HG03354 (cell line): ENCODE measurements around the gene NSUN6.
"Not testable (repeated sequence)": the region's sequence is repeated elsewhere in the genome, so short reads cannot be mapped to it uniquely, and the experiment has no call there.

Source experiments
- ATAC-seq: cut with Tn5 transposase; IDR thresholded peaks from one replicate; pipeline ENCODE4 v1.9.1; 2021; ENCODE audit warnings: mild to moderate bottlenecking; ENCODE audit not compliant: unreplicated experiment, poor library complexity, severe bottlenecking

NSUN6 gene

DNA sequence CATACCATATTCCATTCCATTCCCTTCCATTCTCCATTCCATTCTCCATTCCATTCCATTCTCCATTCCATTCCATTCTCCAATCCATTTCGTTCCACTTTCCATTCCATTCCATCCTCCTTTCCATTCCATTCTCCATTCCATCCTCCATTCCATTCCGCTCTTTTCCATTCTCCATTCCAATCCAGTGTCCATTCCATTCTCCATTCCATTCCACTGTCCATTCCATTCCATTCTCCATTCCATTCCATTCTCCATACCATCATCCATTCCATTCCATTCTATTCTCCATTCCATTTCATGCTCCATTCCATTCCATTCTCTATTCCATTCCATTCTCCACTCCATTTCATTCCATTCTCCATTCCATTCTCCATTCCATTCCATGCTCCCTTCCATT is 81.0 kb downstream of the NSUN6 start:
- ATAC-seq = not testable (repeated sequence)

- ATAC-seq = no peak
Measured at GRCh38 chr10:18567343-18567856, 84.0 kb downstream of the NSUN6 start.

- ATAC-seq = no peak
Measured at GRCh38 chr10:18566177-18566576, 85.2 kb downstream of the NSUN6 start.

DNA sequence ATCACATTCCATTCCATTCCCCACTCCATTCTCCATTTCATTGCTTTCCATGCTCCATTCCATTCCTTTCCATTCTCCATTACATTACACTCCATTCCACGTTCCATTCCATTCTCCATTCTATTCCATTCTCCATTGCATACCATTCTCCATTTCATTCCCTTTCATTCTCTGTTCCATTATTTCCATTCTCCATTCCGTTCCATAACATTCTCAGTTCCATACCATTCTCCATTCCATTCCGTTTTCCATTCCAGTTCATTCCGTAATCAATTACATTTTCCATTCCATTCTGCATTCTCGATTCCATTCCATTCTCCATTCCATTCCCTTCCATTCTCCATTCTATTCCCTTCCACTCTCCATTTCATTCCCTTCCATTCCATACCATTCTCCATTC is 86.4 kb downstream of the NSUN6 start:
- no peak for ATAC-seq

DNA sequence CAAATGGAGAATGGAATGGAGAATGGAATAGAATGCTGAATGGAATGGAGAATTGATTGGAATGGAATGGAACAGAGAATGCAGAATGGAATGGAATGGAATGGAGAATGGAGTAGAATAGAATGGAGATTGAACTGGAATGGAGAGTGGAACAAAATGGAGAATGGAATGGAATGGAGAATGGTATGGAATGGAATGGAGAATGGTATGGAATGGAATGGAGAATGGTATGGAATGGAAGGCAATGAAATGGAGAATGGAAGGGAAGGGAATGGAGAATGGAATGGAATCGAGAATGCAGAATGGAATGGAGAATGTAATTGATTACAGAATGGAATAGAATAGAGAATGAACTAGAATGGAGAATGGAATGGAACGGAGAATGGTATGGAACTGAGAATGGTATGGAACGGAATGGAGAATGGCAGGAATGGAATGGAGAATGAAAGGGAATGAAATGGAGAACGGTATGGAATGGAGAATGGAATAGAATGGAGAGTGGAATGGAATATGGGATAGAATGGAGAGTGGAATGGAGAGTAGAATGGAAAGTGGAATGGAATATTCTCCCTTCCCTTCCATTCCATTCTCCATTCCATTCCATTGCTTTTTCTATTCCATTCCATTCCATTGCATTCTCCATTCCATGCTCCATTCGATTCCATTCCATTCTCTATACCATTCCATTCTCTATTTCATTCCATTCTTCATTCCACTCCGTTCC is 88.2 kb downstream of the NSUN6 start:
- ATAC-seq = no peak

DNA sequence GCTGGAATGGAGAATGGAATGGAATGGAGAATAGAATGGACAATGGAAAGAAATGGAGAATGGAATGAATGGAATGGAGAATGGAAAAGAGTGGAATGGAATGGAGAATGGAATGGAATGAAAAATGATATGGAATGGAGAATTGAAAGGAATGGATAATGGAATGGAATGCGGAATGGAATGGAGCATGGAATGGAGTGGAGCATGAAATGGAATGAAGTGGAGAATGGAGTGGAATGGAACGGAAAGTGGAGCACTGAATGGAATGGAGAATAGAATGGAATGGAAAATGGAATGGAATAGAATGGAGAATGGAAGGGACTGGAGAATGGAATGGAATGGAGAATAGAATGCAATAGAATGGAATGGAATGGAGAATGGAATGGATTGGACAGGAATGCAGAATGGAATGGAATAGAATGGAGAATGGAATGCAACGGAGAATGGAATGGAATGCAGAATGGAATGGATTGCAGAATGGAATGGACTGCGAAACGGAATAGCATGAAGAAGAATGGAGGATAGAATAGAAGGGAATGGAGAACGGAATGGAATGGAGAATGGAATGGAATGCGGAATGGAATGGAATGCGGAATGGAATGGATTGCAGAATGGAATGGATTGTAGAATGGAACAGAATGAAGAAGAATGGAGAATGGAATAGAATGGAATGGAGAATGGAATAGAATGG is 89.4 kb downstream of the NSUN6 start:
- ATAC-seq = no peak

- no peak for ATAC-seq
Measured at GRCh38 chr10:18557960-18558359, 93.4 kb downstream of the NSUN6 start.

GRCh38 chr10:18556522-18557147 is 94.8 kb downstream of the NSUN6 start:
- ATAC-seq = no peak

DNA sequence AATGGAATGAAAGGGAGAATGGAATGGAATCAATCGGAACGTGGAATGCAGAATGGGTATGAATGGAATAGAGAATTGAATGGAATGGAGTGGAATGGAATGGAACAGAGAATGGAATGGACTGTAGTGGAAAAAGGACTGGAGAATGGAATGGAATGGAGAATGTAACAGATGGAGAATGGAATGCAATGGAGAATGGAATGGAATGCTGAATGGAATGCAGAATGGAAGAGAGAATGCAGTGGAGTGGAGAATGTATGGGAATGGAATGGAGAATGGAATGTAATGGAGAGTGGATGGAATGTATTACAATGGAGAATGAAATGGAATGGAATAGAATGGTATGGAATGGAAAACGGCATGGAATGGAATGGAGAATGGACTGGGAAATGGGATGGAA is 96.9 kb downstream of the NSUN6 start:
- ATAC-seq = no peak

DNA sequence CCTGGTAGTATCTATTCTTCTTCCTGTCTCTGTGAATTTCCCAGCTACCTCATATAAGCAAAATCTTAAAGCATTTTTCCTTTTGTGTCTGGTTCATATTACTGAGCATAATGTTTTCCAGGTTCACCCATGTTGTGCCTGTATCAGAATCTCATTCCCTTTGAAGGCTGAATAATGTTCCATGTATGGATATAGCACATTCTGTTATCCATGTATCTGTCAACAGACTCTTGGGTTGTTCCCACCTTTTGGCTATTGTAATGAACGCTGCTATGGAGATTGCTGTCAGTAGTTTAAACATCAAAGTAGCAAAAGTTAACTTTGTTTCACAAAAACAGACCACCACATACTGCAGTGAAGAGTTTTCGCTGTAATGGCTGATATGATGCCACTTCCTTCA is 99.9 kb downstream of the NSUN6 start:
- no peak for ATAC-seq

- ATAC-seq = no peak
Measured at GRCh38 chr10:18549105-18549504, 102.3 kb downstream of the NSUN6 start.

DNA sequence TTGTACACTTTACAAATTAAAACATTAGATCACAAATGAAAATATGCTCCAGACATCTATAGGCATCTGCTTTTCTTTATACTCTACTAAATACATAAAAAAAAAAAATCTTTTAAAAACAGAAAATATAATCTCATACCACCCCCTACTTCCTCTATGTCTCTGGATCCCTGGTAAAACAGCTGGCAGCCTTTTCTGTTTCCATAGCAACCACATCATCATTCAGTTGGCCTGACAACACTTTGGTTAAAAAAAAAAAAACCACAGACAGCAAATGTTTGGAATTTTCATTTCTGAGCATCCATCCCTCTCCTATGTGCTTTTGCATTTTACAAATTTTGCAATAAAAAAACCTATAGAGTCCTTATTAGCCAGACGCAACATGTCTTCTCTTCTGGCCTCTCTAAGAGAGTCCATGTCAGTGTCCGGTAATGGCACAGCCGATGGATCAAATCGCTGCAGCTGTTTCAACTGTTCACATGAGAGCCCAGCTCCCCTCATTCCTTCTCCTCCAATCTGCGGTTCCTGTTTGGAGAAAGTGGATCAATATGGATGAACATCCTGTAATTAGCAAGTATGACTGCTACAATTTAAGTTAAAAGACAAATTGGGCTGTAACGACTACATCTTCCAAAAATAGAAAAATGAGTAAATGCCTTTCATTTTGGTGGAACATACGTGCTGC is 105.6 kb downstream of the NSUN6 start:
- ATAC-seq = no peak

DNA sequence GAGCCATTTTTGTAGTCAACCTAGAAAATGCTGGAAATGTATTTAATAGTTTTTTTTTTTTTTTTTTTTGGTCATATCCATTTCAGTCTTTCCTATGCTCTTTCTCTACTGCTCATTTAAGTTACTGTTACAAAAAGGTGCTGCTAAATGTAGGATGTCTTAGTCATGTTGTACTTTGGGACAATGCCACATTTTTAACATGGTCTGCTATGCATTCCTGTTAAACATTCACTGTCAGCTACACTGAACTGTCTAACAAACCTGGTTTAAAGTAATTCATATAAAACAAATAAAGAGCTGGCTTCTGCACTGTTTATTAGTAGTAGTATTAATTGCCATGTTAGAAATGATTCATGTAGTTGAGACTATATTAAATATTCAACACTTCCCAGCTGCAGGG is 108.6 kb downstream of the NSUN6 start:
- ATAC-seq = no peak

- ATAC-seq = no peak
Measured at GRCh38 chr10:18540195-18540594, 111.2 kb downstream of the NSUN6 start.

DNA sequence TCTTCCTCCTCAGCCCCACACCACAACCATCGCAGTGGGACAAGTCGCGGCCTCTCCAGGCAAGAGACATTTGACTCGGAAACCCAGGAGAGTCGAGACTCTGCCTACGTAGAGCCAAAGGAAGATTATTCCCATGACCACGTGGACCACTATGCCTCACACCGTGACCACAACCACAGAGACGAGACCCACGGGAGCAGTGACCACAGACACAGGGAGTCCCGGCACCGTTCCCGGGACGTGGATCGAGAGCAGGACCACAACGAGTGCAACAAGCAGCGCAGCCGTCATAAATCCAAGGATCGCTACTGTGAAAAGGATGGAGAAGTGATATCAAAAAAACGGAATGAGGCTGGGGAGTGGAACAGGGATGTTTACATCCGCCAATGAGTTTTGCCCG is 112.1 kb downstream of the NSUN6 start:
- ATAC-seq = no peak

DNA sequence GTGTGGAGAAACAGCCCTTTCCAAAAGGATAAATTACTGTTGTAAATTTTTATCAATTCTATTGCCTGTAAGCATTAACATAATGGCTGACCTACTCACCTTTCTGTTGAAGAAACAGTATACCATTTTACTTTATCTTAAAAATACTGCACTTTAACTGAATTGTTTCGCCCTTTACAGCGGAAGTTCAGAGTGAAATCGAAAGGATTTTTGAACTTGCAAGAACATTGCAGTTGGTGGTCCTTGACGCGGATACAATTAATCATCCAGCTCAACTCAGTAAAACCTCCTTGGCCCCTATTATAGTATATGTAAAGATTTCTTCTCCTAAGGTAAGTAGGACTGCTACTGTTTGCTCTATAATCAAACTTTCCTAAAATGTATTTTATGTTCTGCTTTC is 117.5 kb downstream of the NSUN6 start:
- ATAC-seq = no peak

- no peak for ATAC-seq
Measured at GRCh38 chr10:18532881-18533535, 118.4 kb downstream of the NSUN6 start.

GRCh38 chr10:18528292-18528691 is 123.1 kb downstream of the NSUN6 start:
- no peak for ATAC-seq

GRCh38 chr10:18527687-18528086 is 123.7 kb downstream of the NSUN6 start:
- no peak for ATAC-seq

DNA sequence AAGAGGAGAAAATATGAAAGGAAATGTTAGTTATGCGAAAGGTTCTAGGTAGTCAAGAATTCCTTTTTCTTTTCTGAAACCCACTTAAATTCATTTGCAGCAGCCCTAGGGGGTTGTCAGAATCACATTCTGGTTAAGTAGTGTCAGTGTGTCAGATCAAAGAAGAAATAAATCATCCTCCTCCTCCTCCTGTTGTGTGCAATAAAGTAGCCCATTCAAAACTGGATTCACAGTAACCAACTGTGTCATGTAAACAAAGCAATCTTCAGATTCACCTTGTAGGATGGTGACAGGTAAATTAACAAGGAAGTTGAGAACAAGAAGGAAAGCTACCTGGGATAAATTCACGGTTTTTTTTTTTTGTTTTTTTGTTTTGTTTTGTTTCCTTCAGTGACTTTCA is 127.5 kb downstream of the NSUN6 start:
- ATAC-seq = no peak
